GM12878 (cell line): ENCODE measurements around the gene TOP2A. TPM values are rescaled to one million over a fixed set of nuclear protein-coding genes. Genes with fewer than 3 reads are reported as not detected.

Source experiments
- ATAC-seq: fragments of 200-7000 bp; cut with Tn5 transposase; 3 replicates; pipeline ENCODE4 v1.9.1; 2020; ENCODE audit warnings: mild to moderate bottlenecking, moderate library complexity
- BruUV-seq: library from RNA; stranded (reverse); fragments of 400-500 nt; replicated peaks from 2 replicates; lab custom pipeline; 2021; lab: Mats Ljungman, UMichigan
- CTCF ChIA-PET: fragments of 300-600 bp; sonication (Branson Sonifier 250); formaldehyde crosslinking; extraction: SDS; loops from one replicate; lab custom pipeline; 2021; ENCODE audit warnings: inconsistent platforms; lab: Yijun Ruan, JAX
- POLR2A ChIA-PET: fragments of 350-600 bp; formaldehyde crosslinking; extraction: SDS; loops from one replicate; lab custom pipeline; 2021; ENCODE audit warnings: inconsistent platforms; lab: Charles Lee
- RAD21 ChIA-PET: fragments of 300-600 bp; sonication (Branson Sonifier 250); formaldehyde crosslinking; loops from one replicate; lab custom pipeline; 2023; ENCODE audit warnings: antibody characterized with exemption; ENCODE audit not compliant: unreplicated experiment; lab: Charles Lee
- SMC1A ChIA-PET: fragments of 300-600 bp; sonication (Branson Sonifier 250); formaldehyde crosslinking; loops from one replicate; lab custom pipeline; 2023; ENCODE audit not compliant: unreplicated experiment, uncharacterized antibody; lab: Charles Lee
- DNase-seq: peaks from one replicate; pipeline ENCODE4 v3.0.0-alpha.2; 2011; ENCODE audit warnings: low read depth, low spot score
- FAIRE-seq: peaks from 3 replicates; lab custom pipeline; 2011; peaks lifted over from hg19 to GRCh38; lab: Jason Lieb, UNC
- H2AFZ ChIP-seq: 2 replicates; pipeline ENCODE4 v1.6.0; 2011; ENCODE audit warnings: low read depth, low read length, control low read depth; ENCODE audit not compliant: control insufficient read depth
- H3K27ac ChIP-seq: 2 replicates; pipeline ENCODE4 v1.5.1; 2011; ENCODE audit warnings: control low read depth; ENCODE audit not compliant: control insufficient read depth, insufficient read depth
- H3K27me3 ChIP-seq, 2 experiments: replicated peaks in 1 of 2; 2 replicates each; pipeline versions ENCODE4 v1.6.0 to v1.6.1; 2011; ENCODE audit warnings: low read length in 1 of 2; ENCODE audit not compliant: control insufficient read depth in 2 of 2, insufficient read depth in 2 of 2
- H3K36me3 ChIP-seq, 2 experiments: 2 replicates each; pipeline ENCODE4 v1.5.1; 2011; ENCODE audit warnings: low read length in 1 of 2; ENCODE audit not compliant: control insufficient read depth in 2 of 2, insufficient read depth in 2 of 2
- H3K4me1 ChIP-seq: 2 replicates; pipeline ENCODE4 v1.6.1; 2011; ENCODE audit warnings: mild to moderate bottlenecking, low read length, moderate library complexity, mixed read lengths; ENCODE audit not compliant: control insufficient read depth, insufficient read depth
- H3K4me2 ChIP-seq: 2 replicates; pipeline ENCODE4 v1.6.0; 2011; ENCODE audit warnings: control low read depth; ENCODE audit not compliant: control insufficient read depth, insufficient read depth
- H3K4me3 ChIP-seq: fragments of 200-600 bp; sonication (generic); 2 replicates; pipeline ENCODE4 v1.5.1; 2016
- H3K79me2 ChIP-seq: 2 replicates; pipeline ENCODE4 v1.6.0; 2011; ENCODE audit warnings: low read length; ENCODE audit not compliant: control insufficient read depth, insufficient read depth
- H3K9ac ChIP-seq: 2 replicates; pipeline ENCODE4 v1.8.0; 2011; ENCODE audit warnings: low read length, control low read depth, mixed read lengths; ENCODE audit not compliant: control insufficient read depth, insufficient read depth
- H3K9me3 ChIP-seq: replicated peaks from 3 replicates; pipeline ENCODE4 v1.5.1; 2011; ENCODE audit warnings: mild to moderate bottlenecking, low read length; ENCODE audit not compliant: control insufficient read depth, insufficient read depth
- H4K20me1 ChIP-seq: 2 replicates; pipeline ENCODE4 v1.6.0; 2011; ENCODE audit not compliant: control insufficient read depth, insufficient read depth
- ASH2L ChIP-seq: fragments of 300-600, 200-600 bp; sonication (generic); IDR thresholded peaks from 2 replicates; pipeline ENCODE4 v1.6.1; 2017; ENCODE audit warnings: low read depth, mild to moderate bottlenecking, borderline replicate concordance
- BCL11A ChIP-seq: IDR thresholded peaks from 2 replicates; pipeline ENCODE4 v1.6.1; 2011; ENCODE audit warnings: low read depth, low read length
- BRCA1 ChIP-seq: IDR thresholded peaks from 2 replicates; pipeline ENCODE4 v1.6.1; 2011; ENCODE audit warnings: low read depth, low read length, improper control_type of control experiment
- EED ChIP-seq: sonication (generic); IDR thresholded peaks from 2 replicates; pipeline ENCODE4 v1.6.1; 2016; ENCODE audit warnings: antibody characterized with exemption, low read depth
- ELK1 ChIP-seq: IDR thresholded peaks from 2 replicates; pipeline ENCODE4 v1.6.1; 2012; ENCODE audit warnings: low read depth, low read length, improper control_type of control experiment
- FOXM1 ChIP-seq: IDR thresholded peaks from 2 replicates; pipeline ENCODE4 v1.6.1; 2012; ENCODE audit warnings: low read depth, mild to moderate bottlenecking, inconsistent platforms, low read length, moderate library complexity
- MEF2A ChIP-seq: IDR thresholded peaks from 2 replicates; pipeline ENCODE4 v1.6.1; 2011; ENCODE audit warnings: low read depth, mild to moderate bottlenecking, low read length, moderate library complexity; ENCODE audit not compliant: insufficient read depth
- NR2C2 ChIP-seq: IDR thresholded peaks from 2 replicates; pipeline ENCODE4 v1.6.1; 2011; ENCODE audit warnings: borderline replicate concordance, low read depth; ENCODE audit not compliant: control insufficient read depth, insufficient read length
- PAX5 ChIP-seq: IDR thresholded peaks from 2 replicates; pipeline ENCODE4 v1.6.1; 2011; ENCODE audit warnings: low read depth, low read length, borderline replicate concordance
- RB1 ChIP-seq: fragments of 450-650 bp; formaldehyde crosslinking; IDR thresholded peaks from 2 replicates; pipeline ENCODE4 v1.6.1; 2017; ENCODE audit warnings: mild to moderate bottlenecking, borderline replicate concordance
- TCF7 ChIP-seq: IDR thresholded peaks from 2 replicates; pipeline ENCODE4 v1.6.1; 2014; ENCODE audit warnings: antibody characterized with exemption, borderline replicate concordance
- ZNF207 ChIP-seq: fragments of 450-650 bp; IDR thresholded peaks from 2 replicates; pipeline ENCODE4 v1.6.1; 2014; ENCODE audit warnings: antibody characterized with exemption, mild to moderate bottlenecking, borderline replicate concordance
- WGBS: methylation state at CpG from one replicate; pipeline ENCODE4 v1.1.6; 2016; ENCODE audit warnings: low lambda C conversion rate; ENCODE audit not compliant: insufficient replicate concordance, insufficient coverage; ENCODE audit errors: missing lambda C conversion rate; 5-methylcytosine and 5-hydroxymethylcytosine counted together
- in situ Hi-C: fragments of 300-500 bp; cut with MboI; formaldehyde crosslinking; loops from 9 replicates; pipeline ENCODE4 v1.14.3; 2018; ENCODE audit warnings: mixed read lengths
- intact Hi-C: fragments of 100-400 bp; cut with micrococcal nuclease; formaldehyde crosslinking; loops from one replicate; pipeline ENCODE4 v1.14.2; 2022; ENCODE audit not compliant: unreplicated experiment
- polyA plus RNA-seq, 11 experiments: library from polyadenylated mRNA; depleted of rRNA in 4 of 11; unstranded in 6 of 11; stranded (reverse) in 5 of 11; fragments of >200 nt; fragmentation: Nextera tagmentation in 4 of 11; fragmentation: Illumina TruSeq in 1 of 11; extraction: Ambion mirVana in 4 of 11; extraction: Trizol in 1 of 11; gene quantifications; 1 replicate in 1 of 11; 2 replicates in 10 of 11; pipeline versions ENCODE4 v1.2.1 to v1.2.3, GENCODE V29; 2011 to 2016; ENCODE audit warnings: inconsistent platforms in 2 of 11, missing spikeins in 2 of 11, low read depth in 1 of 11
- total RNA-seq, 4 experiments: library from RNA; depleted of rRNA in 3 of 4; stranded (reverse); fragments of >200 nt in 3 of 4; fragmentation: Illumina TruSeq in 1 of 4; extraction: Trizol in 1 of 4; gene quantifications; 2 replicates each; pipeline versions ENCODE4 v1.2.1 to v1.2.3, GENCODE V29; 2013 to 2021
- TF ChIP-seq, protein P1 (sequence below): IDR thresholded peaks from 2 replicates; pipeline ENCODE4 v1.6.1; 2012; ENCODE audit warnings: low read depth, low read length, improper control_type of control experiment

TOP2A gene
- total and polyA plus RNA-seq, 10 of the 15 experiments (the other 5 are each of a cell fraction or from before 2014, with no cell fraction given): 117 to 275 (median 232) TPM

DNA sequence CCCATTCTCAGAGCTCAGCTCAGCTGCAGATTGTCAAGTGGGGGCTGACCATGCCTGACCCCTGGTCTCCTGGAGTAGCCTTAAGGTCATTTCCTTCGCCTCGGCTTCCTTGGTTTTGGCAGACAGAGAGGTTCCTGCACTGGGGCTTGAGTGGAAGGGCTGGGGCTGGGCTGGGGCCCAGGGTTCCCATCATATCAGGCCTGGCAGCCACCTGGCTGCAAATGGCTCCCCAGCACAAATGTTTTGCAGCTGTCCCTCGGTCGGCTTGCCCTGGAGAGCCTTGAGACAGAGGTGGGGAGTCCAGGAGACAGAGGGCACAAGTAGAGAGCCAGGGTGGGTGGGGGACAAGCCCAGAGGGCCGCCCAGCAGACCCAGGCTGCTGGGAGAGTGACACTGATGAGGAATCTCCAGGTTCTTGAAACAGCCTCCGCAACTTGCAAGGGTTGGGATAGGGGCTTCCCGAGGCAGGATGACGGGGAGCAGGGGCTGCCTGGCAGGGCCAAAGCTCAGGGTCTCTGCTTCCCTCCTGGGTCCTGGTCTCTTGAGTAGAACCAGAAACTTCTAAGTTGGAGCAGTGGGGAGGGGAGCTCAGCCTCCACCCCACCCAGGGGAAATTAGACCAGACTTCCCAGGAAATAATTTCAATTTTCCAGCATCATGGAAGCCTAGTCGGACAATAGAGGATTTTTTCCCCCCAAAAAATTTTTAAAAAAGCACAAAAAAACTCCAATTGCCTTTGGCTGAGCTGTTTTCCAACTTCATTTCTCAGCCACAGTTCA lies 44.8 kb upstream of the TOP2A start:
- SMC1A ChIA-PET: interaction anchor here (0.7 to 1.2 kb wide), 2 partner anchors 44 to 824 kb away, joined by 3 read pairs; partner anchors contain the start of gene TOP2A
- 39% methylated on average over 9 of the region's 9 CpGs for WGBS

More for the DNA sequence above, 44.8 kb upstream of the TOP2A start:
- ChIA-PET RAD21 (no interaction called here), POLR2A (no interaction called here)
- H3K36me3 ChIP-seq: no peaks in the 10 kb centered on the region
- H3K4me2 ChIP-seq: no peak overlapping the region
- H3K27ac ChIP-seq: no peak overlapping the region
- no peak overlapping the region for H2AFZ ChIP-seq
- H4K20me1 ChIP-seq: no peaks in the 10 kb centered on the region
- no peak for DNase-seq
- intact Hi-C loops: no loop called here
- H3K9me3 ChIP-seq: no peaks in the 10 kb centered on the region
- no peaks in the 10 kb centered on the region for H3K79me2 ChIP-seq
- no peaks in the 10 kb centered on the region; a peak in 1 of 4 replicates for H3K27me3 ChIP-seq
- no peak for TF ChIP-seq BCL11A
- TF ChIP-seq RB1: no peak
- TF ChIP-seq EED: no peak
- no peak for TF ChIP-seq BRCA1
- TF ChIP-seq FOXM1: no peak
- TF ChIP-seq ASH2L: no peak
- TF ChIP-seq TCF7: no peak
- no peak for TF ChIP-seq ZNF207
- no peak for TF ChIP-seq ELK1
- TF ChIP-seq, protein P1, sequence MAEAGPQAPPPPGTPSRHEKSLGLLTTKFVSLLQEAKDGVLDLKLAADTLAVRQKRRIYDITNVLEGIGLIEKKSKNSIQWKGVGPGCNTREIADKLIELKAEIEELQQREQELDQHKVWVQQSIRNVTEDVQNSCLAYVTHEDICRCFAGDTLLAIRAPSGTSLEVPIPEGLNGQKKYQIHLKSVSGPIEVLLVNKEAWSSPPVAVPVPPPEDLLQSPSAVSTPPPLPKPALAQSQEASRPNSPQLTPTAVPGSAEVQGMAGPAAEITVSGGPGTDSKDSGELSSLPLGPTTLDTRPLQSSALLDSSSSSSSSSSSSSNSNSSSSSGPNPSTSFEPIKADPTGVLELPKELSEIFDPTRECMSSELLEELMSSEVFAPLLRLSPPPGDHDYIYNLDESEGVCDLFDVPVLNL: no peak
- no peak for TF ChIP-seq MEF2A
- no peak for TF ChIP-seq PAX5
- no peak for TF ChIP-seq NR2C2
- TF ChIP-seq, all 136 proteins: peak for 0
- Histone ChIP-seq H3K4me1 (no peaks in the 10 kb centered on the region), H3K9ac (no peak overlapping the region), H3K4me3 (no peak overlapping the region)
- FAIRE-seq: no peak
- in situ Hi-C loops: no loop called here
- no TSS peak for BruUV-seq
- no peak for ATAC-seq
- CTCF ChIA-PET: no interaction called here
